ENCODE data around the gene CERCAM. TPM values are rescaled to one million over a fixed set of nuclear protein-coding genes. Genes with fewer than 3 reads are reported as not detected.
"Not testable (repeated sequence)": the region's sequence is repeated elsewhere in the genome, so short reads cannot be mapped to it uniquely, and the experiment has no call there.

The CERCAM gene
- total and polyA plus RNA-seq, 2 of the 13 experiments (the other 11 are each of a cell fraction or from before 2014, with no cell fraction given): 9.0 to 17.1 TPM

GRCh38 chr9:128422022-128422782 lies 1.5 kb downstream of the CERCAM start:
- peak overlapping the region; percentile 84 for H3K4me2 ChIP-seq (ENCODE audit: low read depth, low read length)
- H2AFZ ChIP-seq (ENCODE audit: low read length); H4K20me1 ChIP-seq (ENCODE audit: insufficient read depth, low read length); H3K27me3 ChIP-seq (ENCODE audit: control insufficient read depth in 1 of 2, insufficient read depth in 2 of 2, low read length in 2 of 2); ATAC-seq; H3K27ac ChIP-seq (ENCODE audit: extremely low read length, insufficient read depth, low read length); intact Hi-C loops (cut with micrococcal nuclease; ENCODE audit: unreplicated experiment); FAIRE-seq; POLR2A ChIA-PET; in situ Hi-C loops (cut with HindIII; ENCODE audit: extremely low pct_ligation_motif_present, low pct_unique_long_range_greater_than_20kb); H3K79me2 ChIP-seq (ENCODE audit: insufficient read depth, low read length); CTCF ChIA-PET (ENCODE audit: low intra/inter-chr PET ratio, low total read pairs); DNase-seq (ENCODE audit: low spot score); H3K9me3 ChIP-seq (ENCODE audit: low read length); H3K4me3 ChIP-seq (replicated peaks in 1 of 3; ENCODE audit: insufficient read depth in 1 of 3, low read depth in 2 of 3, low read length in 3 of 3); H3K36me3 ChIP-seq (replicated peaks in 1 of 2; ENCODE audit: control insufficient read depth in 1 of 2, insufficient read depth in 2 of 2, low read length in 2 of 2): not testable (repeated sequence)
- peak overlapping the region; percentile 60; the same call in 1 of the 2 replicates for H3K9ac ChIP-seq (ENCODE audit: insufficient read depth, low read depth, low read length)
- TSS peak; percentile 48 for BruUV-seq (replicated peaks)
- TF ChIP-seq ZMYM3 (CRISPR knock-in tag; IDR thresholded peaks at IDR 0.05) (peak; percentile 49; the same call in 1 of the 2 replicates), ZNF768 (CRISPR knock-in tag; IDR thresholded peaks at IDR 0.05) (peak; percentile 95)
- 90% methylated on average over 11 of the region's 13 CpGs for WGBS (ENCODE audit: low lambda C conversion rate)
- H3K4me1 ChIP-seq (ENCODE audit: insufficient read depth, low read length): peaks cover 22% of the 10 kb centered on the region

- Histone ChIP-seq H3K9me3 (ENCODE audit: low read length) (no peaks in the 10 kb centered on the region), H3K4me2 (ENCODE audit: low read depth, low read length) (no peak overlapping the region), H3K36me3 (replicated peaks in 1 of 2; ENCODE audit: control insufficient read depth in 1 of 2, insufficient read depth in 2 of 2, low read length in 2 of 2) (no peaks in the 10 kb centered on the region), H3K9ac (ENCODE audit: insufficient read depth, low read depth, low read length) (no peak overlapping the region), H3K4me3 (replicated peaks in 1 of 3; ENCODE audit: insufficient read depth in 1 of 3, low read depth in 2 of 3, low read length in 3 of 3) (no peak overlapping the region), H2AFZ (ENCODE audit: low read length) (no peak overlapping the region), H3K27ac (ENCODE audit: extremely low read length, insufficient read depth, low read length) (no peak overlapping the region), H4K20me1 (ENCODE audit: insufficient read depth, low read length) (no peaks in the 10 kb centered on the region), H3K27me3 (ENCODE audit: control insufficient read depth in 1 of 2, insufficient read depth in 2 of 2, low read length in 2 of 2) (peaks cover 4 to 5% of the 10 kb centered on the region in 2 experiments; a peak in 3 of 5 replicates), H3K79me2 (ENCODE audit: insufficient read depth, low read length) (no peaks in the 10 kb centered on the region), H3K4me1 (ENCODE audit: insufficient read depth, low read length) (peaks cover 22% of the 10 kb centered on the region)
- ChIA-PET CTCF (ENCODE audit: low intra/inter-chr PET ratio, low total read pairs) (no interaction called here), POLR2A (no interaction called here)
- FAIRE-seq (no peak), ATAC-seq (no peak), DNase-seq (ENCODE audit: low spot score) (no peak)
- intact Hi-C loops (cut with micrococcal nuclease; ENCODE audit: unreplicated experiment) (no loop called here), in situ Hi-C loops (cut with HindIII; ENCODE audit: extremely low pct_ligation_motif_present, low pct_unique_long_range_greater_than_20kb) (no loop called here)
- WGBS (ENCODE audit: low lambda C conversion rate): 95% methylated on average over 5 of the region's 5 CpGs
- TF ChIP-seq MZF1 (CRISPR knock-in tag; IDR thresholded peaks at IDR 0.05; ENCODE audit: borderline replicate concordance) (no peak), ZBTB33 (CRISPR knock-in tag; IDR thresholded peaks at IDR 0.05) (no peak), DZIP1 (CRISPR knock-in tag; IDR thresholded peaks at IDR 0.05) (no peak), ZBTB37 (CRISPR knock-in tag; IDR thresholded peaks at IDR 0.05) (no peak), SMAD9 (CRISPR knock-in tag; IDR thresholded peaks at IDR 0.05) (no peak), MTF2 (CRISPR knock-in tag; IDR thresholded peaks at IDR 0.05; ENCODE audit: borderline replicate concordance) (no peak), ZNF33A (CRISPR knock-in tag; IDR thresholded peaks at IDR 0.05; ENCODE audit: borderline replicate concordance) (no peak), ARHGAP35 (CRISPR knock-in tag; IDR thresholded peaks at IDR 0.05; ENCODE audit: borderline replicate concordance) (no peak), ZBTB7B (CRISPR knock-in tag; IDR thresholded peaks at IDR 0.05) (no peak)
- no TSS peak for BruUV-seq (replicated peaks)
Observed at GRCh38 chr9:128422783-128423150, 2.1 kb downstream of the CERCAM start.

All from HepG2 (cell line).